Endothelial cell of umbilical vein (primary cell): ENCODE results near the gene CEMIP. TPM values are rescaled to one million over a fixed set of nuclear protein-coding genes. Genes with fewer than 3 reads are reported as not detected.

Experiments
- BruUV-seq: library from RNA; stranded (reverse); fragments of 400-500 nt; replicated peaks from 2 replicates; lab custom pipeline; 2021; lab: Mats Ljungman, UMichigan
- CTCF ChIA-PET: fragments of 300-600, 350-600 bp; sonication (Branson Sonifier 250); formaldehyde crosslinking; loops from one replicate; lab custom pipeline; 2021; ENCODE audit warnings: antibody characterized with exemption, inconsistent platforms; lab: Charles Lee
- POLR2A ChIA-PET: fragments of 300-600, 350-600 bp; sonication (Branson Sonifier 250); formaldehyde crosslinking; loops from one replicate; lab custom pipeline; 2021; ENCODE audit warnings: antibody characterized with exemption, inconsistent platforms; lab: Charles Lee
- DNase-seq: peaks from one replicate; pipeline ENCODE4 v3.0.0-alpha.2; 2011; ENCODE audit warnings: low read depth, low spot score
- FAIRE-seq: peaks from 2 replicates; lab custom pipeline; 2011; peaks lifted over from hg19 to GRCh38; lab: Jason Lieb, UNC
- H2AFZ ChIP-seq: 2 replicates; pipeline ENCODE4 v1.6.0; 2012; ENCODE audit warnings: low read depth, low read length, control low read depth, inconsistent platforms
- H3K27ac ChIP-seq: 2 replicates; pipeline ENCODE4 v1.5.1; 2011; ENCODE audit warnings: low read depth, mild to moderate bottlenecking, control low read depth, low read length, moderate library complexity; ENCODE audit not compliant: insufficient read depth
- H3K27me3 ChIP-seq, 2 experiments: 2 replicates each; pipeline versions ENCODE4 v1.6.0 to v1.6.1; 2011; ENCODE audit warnings: low read length in 2 of 2, mixed read lengths in 1 of 2; ENCODE audit not compliant: control insufficient read depth in 2 of 2, insufficient read depth in 2 of 2
- H3K36me3 ChIP-seq, 2 experiments: 2 replicates in 1 of 2; 3 replicates in 1 of 2; pipeline ENCODE4 v1.5.1; 2011; ENCODE audit warnings: low read length in 2 of 2, mild to moderate bottlenecking in 1 of 2, moderate library complexity in 1 of 2; ENCODE audit not compliant: control insufficient read depth in 2 of 2, insufficient read depth in 2 of 2; ENCODE audit errors: extremely low read depth in 1 of 2
- H3K4me1 ChIP-seq: 3 replicates; pipeline ENCODE4 v1.5.1; 2011; ENCODE audit warnings: mild to moderate bottlenecking, low read length; ENCODE audit not compliant: control insufficient read depth, insufficient read depth; ENCODE audit errors: extremely low read depth
- H3K4me2 ChIP-seq: 2 replicates; pipeline ENCODE4 v1.6.1; 2011; ENCODE audit warnings: low read length, control low read depth, mixed read lengths; ENCODE audit not compliant: insufficient read depth
- H3K4me3 ChIP-seq, 3 experiments: fragments of 200-600 bp in 1 of 3; sonication (generic), shearing (Covaris generic) in 1 of 3; replicated peaks in 1 of 3; 2 replicates each; pipeline ENCODE4 v1.5.1; 2011 to 2016; ENCODE audit warnings: control low read depth in 3 of 3, low read length in 3 of 3, mild to moderate bottlenecking in 2 of 3, inconsistent platforms in 1 of 3, low read depth in 1 of 3, moderate library complexity in 1 of 3; ENCODE audit not compliant: insufficient read depth in 1 of 3
- H3K79me2 ChIP-seq: 2 replicates; pipeline ENCODE4 v1.6.0; 2012; ENCODE audit warnings: low read length, inconsistent platforms; ENCODE audit not compliant: control insufficient read depth, insufficient read depth
- H3K9ac ChIP-seq: replicated peaks from 2 replicates; pipeline ENCODE3; 2011; ENCODE audit warnings: low read length, control low read depth; ENCODE audit not compliant: insufficient read depth; ENCODE audit errors: extremely low read depth
- H3K9me1 ChIP-seq: replicated peaks from 3 replicates; pipeline ENCODE4 v1.6.0; 2011; ENCODE audit warnings: mild to moderate bottlenecking, low read length; ENCODE audit not compliant: control insufficient read depth, insufficient read depth; ENCODE audit errors: extremely low read depth
- H3K9me3 ChIP-seq: replicated peaks from 2 replicates; pipeline ENCODE4 v1.5.1; 2012; ENCODE audit warnings: low read length, inconsistent platforms; ENCODE audit not compliant: control insufficient read depth, insufficient read depth
- H4K20me1 ChIP-seq: replicated peaks from 2 replicates; pipeline ENCODE3; 2011; ENCODE audit warnings: mild to moderate bottlenecking, low read length; ENCODE audit not compliant: control insufficient read depth, insufficient read depth; ENCODE audit errors: extremely low read depth
- EZH2 ChIP-seq: IDR thresholded peaks from 2 replicates; pipeline ENCODE4 v1.6.1; 2012; ENCODE audit warnings: borderline replicate concordance, low read depth, mild to moderate bottlenecking, moderate library complexity, low read length, inconsistent platforms; ENCODE audit not compliant: severe bottlenecking
- FOS ChIP-seq: IDR thresholded peaks from 2 replicates; pipeline ENCODE4 v1.6.1; 2011; ENCODE audit warnings: mild to moderate bottlenecking, low read length, moderate library complexity, borderline replicate concordance; ENCODE audit not compliant: insufficient read depth
- GATA2 ChIP-seq: IDR thresholded peaks from 2 replicates; pipeline ENCODE4 v1.7.0; 2011; ENCODE audit warnings: low read depth, mild to moderate bottlenecking, moderate library complexity, mixed read lengths, low read length; ENCODE audit not compliant: insufficient read length, insufficient read depth
- JUN ChIP-seq: IDR thresholded peaks from 2 replicates; pipeline ENCODE4 v1.6.1; 2011; ENCODE audit warnings: borderline replicate concordance, low read depth; ENCODE audit not compliant: insufficient read length, insufficient read depth
- MYC ChIP-seq: IDR thresholded peaks from one replicate; pipeline ENCODE4 v1.6.1; 2011; ENCODE audit warnings: mild to moderate bottlenecking, low read depth, low read length
- POLR2A ChIP-seq: IDR thresholded peaks from 2 replicates; pipeline ENCODE4 v1.6.1; 2012; ENCODE audit warnings: low read depth, mild to moderate bottlenecking, control low read depth, low read length
- POLR2AphosphoS5 ChIP-seq: IDR thresholded peaks from 2 replicates; pipeline ENCODE4 v1.6.1; 2012; ENCODE audit warnings: low read depth, mild to moderate bottlenecking, control low read depth, low read length, moderate library complexity; ENCODE audit not compliant: insufficient read depth
- dilution Hi-C: fragments of 300-500 bp; cut with MboI; formaldehyde crosslinking; loops from one replicate; pipeline ENCODE4 v1.15.0; 2019; ENCODE audit warnings: low sequenced_read_pairs; ENCODE audit not compliant: extremely low pct_ligation_motif_present
- intact Hi-C: fragments of 100-400 bp; cut with micrococcal nuclease; formaldehyde crosslinking; loops from one replicate; pipeline ENCODE4 v1.10.0; 2022
- polyA plus RNA-seq, 4 experiments: library from polyadenylated mRNA; depleted of rRNA in 3 of 4; stranded (reverse) in 3 of 4; unstranded in 1 of 4; fragments of >200 nt; gene quantifications; 2 replicates each; pipeline versions ENCODE4 v1.2.1 to v1.2.3, GENCODE V29; 2011 to 2012; ENCODE audit warnings: missing spikeins in 1 of 4
- total RNA-seq: library from RNA; stranded (reverse); gene quantifications from 2 replicates; pipeline ENCODE4 v1.2.3, GENCODE V29; 2021
- TF ChIP-seq, protein P1 (sequence below), 2 donors: IDR thresholded peaks; 1 replicate in 1 of 2; 2 replicates in 1 of 2; pipeline ENCODE4 v1.5.1; 2011; ENCODE audit warnings: low read length in 2 of 2, mild to moderate bottlenecking in 2 of 2, moderate library complexity in 2 of 2, control low read depth in 1 of 2, inconsistent platforms in 1 of 2, low read depth in 1 of 2; ENCODE audit not compliant: insufficient read depth in 1 of 2; ENCODE audit errors: extremely low read depth in 1 of 2
- TF ChIP-seq, protein P2 (sequence below): IDR thresholded peaks from 2 replicates; pipeline ENCODE4 v1.6.1; 2011; ENCODE audit not compliant: insufficient read depth, insufficient read length

CEMIP gene
- total and polyA plus RNA-seq, 2 donors (not counting 3 experiments of a cell fraction or from before 2014, with no cell fraction given), result 0.01 TPM; not detected in 1

DNA sequence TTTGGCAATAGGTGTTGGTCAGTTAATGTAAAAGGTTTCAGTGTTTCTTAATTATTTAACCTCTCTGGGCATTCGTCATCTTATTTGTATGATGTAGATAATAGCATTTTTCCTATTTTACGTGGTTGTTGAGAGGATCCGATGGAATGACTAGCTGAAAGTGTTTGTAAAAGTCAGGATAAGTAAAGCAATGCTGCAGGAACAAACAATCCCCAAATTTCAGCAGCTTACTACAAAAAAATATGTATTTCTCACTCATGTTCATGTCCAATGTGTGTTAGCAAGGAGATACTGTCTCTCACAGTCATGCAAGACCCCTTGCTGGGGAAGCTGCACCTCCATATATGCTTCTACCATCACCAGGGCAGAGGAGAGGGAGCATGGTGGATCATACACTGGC, 38.7 kb downstream of the CEMIP start:
- ChIA-PET POLR2A (no interaction called here), CTCF (interaction anchor here (1.2 kb wide), 1 partner anchor 250 kb away, joined by 4 read pairs; no protein-coding TSS in a partner anchor)
- Histone ChIP-seq H3K27me3 (no peaks in the 10 kb centered on the region), H3K4me2 (no peak overlapping the region), H4K20me1 (no peaks in the 10 kb centered on the region), H2AFZ (no peak overlapping the region), H3K27ac (no peak overlapping the region), H3K9me3 (no peaks in the 10 kb centered on the region), H3K9me1 (no peaks in the 10 kb centered on the region), H3K79me2 (no peaks in the 10 kb centered on the region), H3K9ac (no peak overlapping the region), H3K36me3 (no peaks in the 10 kb centered on the region), H3K4me1 (no peaks in the 10 kb centered on the region), H3K4me3 (no peak overlapping the region)
- no TSS peak for BruUV-seq
- no peak for TF ChIP-seq JUN
- TF ChIP-seq EZH2, result no peak
- TF ChIP-seq FOS, result no peak
- no peak for TF ChIP-seq MYC
- TF ChIP-seq, protein P1, sequence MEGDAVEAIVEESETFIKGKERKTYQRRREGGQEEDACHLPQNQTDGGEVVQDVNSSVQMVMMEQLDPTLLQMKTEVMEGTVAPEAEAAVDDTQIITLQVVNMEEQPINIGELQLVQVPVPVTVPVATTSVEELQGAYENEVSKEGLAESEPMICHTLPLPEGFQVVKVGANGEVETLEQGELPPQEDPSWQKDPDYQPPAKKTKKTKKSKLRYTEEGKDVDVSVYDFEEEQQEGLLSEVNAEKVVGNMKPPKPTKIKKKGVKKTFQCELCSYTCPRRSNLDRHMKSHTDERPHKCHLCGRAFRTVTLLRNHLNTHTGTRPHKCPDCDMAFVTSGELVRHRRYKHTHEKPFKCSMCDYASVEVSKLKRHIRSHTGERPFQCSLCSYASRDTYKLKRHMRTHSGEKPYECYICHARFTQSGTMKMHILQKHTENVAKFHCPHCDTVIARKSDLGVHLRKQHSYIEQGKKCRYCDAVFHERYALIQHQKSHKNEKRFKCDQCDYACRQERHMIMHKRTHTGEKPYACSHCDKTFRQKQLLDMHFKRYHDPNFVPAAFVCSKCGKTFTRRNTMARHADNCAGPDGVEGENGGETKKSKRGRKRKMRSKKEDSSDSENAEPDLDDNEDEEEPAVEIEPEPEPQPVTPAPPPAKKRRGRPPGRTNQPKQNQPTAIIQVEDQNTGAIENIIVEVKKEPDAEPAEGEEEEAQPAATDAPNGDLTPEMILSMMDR (IDR thresholded peaks at IDR 0.05; ENCODE audit: extremely low read depth in 1 of 2, insufficient read depth in 1 of 2, low read depth in 1 of 2, low read length in 2 of 2), result no peak
- no peak for TF ChIP-seq POLR2AphosphoS5
- no peak for TF ChIP-seq POLR2A
- TF ChIP-seq, protein P2, sequence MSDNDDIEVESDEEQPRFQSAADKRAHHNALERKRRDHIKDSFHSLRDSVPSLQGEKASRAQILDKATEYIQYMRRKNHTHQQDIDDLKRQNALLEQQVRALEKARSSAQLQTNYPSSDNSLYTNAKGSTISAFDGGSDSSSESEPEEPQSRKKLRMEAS, result no peak
- TF ChIP-seq GATA2, result no peak
- intact Hi-C loops, result no loop called here
- DNase-seq (no peak), FAIRE-seq (no peak)
- dilution Hi-C loops, result no loop called here
